Heart left ventricle (tissue), 13 donors: ENCODE measurements around the gene CCDC170.

Experiments
- POLR2A ChIP-seq, 2 donors: fragments of 450-650 bp; IDR thresholded peaks; one replicate each; pipeline ENCODE4 v1.6.1; 2017; ENCODE audit warnings: antibody characterized with exemption in 2 of 2, mild to moderate bottlenecking in 2 of 2, moderate library complexity in 2 of 2
- TF ChIP-seq, protein P1 (sequence below), 12 donors: fragments of 200-600 bp; sonication (generic) in 4 of 12; IDR thresholded peaks; one replicate each; pipeline versions ENCODE4 v1.5.0 to v1.8.0; 2018 to 2022; ENCODE audit warnings: antibody characterized with exemption in 12 of 12, mild to moderate bottlenecking in 5 of 12
- donor health status: ischemic (EF 13 %, LVEDD 7.1; RV severe dilation, severe dysfunction).
- donor health status: DM: no; HTN: yes; CAD: no.
- donor health status: DM: no; HTN: no; CAD: no.
- donor health status: ischemic (EF 25% LVEDD 6.9; RV normal size, moderate dysfunction).
- donor health status: ischemic (EF 25% LVEDD 5.7; RV mildly dilated, moderate dysfunction).
- donor health status: ischemic (EF 35%, LVEDD 5.7; RV mildly dilated, moderate dysfunction).
- donor health status: nonischemic (EF 11% LVEDD 7.7; RV severe dilation, severe dysfunction).
- donor health status: DM: yes; HTN: yes; CAD: no.
- donor health status: PGD.
- donor health status: ischemic (EF 29% LVEDD 5.4; RV normal size, mild dysfunction).
- donor health status: nonischemic (EF 23%, LVEDD 6.1; RV moderate dilation, normal function).

DNA sequence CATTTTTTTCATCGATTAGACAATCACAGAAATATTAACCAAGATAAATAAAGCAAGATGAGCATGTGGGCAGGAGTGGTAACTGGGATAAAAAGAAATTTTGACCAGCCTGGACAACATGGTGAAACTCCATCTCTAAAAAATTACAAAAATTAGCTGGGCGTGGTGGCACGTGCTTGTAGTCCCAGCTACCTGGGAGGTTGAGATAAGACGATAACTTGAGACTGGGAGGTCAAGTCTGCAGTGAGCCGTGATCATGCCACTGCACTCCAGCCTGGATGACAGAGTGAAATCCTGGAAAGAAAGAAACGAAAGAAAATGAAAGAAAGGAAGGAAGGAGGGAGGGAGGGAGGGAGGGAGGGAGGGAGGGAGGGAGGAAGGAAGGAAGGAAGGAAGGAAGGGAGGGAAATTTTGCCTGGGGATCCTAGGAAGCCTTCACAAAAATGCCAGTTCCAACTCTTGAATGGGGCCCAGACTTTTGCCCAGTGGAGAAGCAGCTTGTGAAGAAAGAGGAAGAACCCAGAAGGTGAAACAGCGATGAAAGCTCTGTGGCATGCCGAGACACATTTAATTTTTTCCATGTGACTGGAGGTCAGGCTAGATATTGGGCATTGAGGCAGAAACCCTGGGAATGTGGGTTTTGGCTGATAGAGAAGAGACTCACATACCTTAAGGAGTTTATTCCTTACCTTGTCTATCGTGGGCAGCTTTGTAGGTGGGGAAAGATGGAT is 20.3 kb downstream of the CCDC170 start:
- no peak for TF ChIP-seq POLR2A (IDR thresholded peaks at IDR 0.05)
- TF ChIP-seq, protein P1, sequence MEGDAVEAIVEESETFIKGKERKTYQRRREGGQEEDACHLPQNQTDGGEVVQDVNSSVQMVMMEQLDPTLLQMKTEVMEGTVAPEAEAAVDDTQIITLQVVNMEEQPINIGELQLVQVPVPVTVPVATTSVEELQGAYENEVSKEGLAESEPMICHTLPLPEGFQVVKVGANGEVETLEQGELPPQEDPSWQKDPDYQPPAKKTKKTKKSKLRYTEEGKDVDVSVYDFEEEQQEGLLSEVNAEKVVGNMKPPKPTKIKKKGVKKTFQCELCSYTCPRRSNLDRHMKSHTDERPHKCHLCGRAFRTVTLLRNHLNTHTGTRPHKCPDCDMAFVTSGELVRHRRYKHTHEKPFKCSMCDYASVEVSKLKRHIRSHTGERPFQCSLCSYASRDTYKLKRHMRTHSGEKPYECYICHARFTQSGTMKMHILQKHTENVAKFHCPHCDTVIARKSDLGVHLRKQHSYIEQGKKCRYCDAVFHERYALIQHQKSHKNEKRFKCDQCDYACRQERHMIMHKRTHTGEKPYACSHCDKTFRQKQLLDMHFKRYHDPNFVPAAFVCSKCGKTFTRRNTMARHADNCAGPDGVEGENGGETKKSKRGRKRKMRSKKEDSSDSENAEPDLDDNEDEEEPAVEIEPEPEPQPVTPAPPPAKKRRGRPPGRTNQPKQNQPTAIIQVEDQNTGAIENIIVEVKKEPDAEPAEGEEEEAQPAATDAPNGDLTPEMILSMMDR (IDR thresholded peaks at IDR 0.05) = no peak
